GM19372 (cell line): ENCODE measurements around the gene TNKS2.
"Not testable (repeated sequence)": the region's sequence is repeated elsewhere in the genome, so short reads cannot be mapped to it uniquely, and the experiment has no call there.

Source experiments
- ATAC-seq: cut with Tn5 transposase; IDR thresholded peaks from one replicate; pipeline ENCODE4 v1.9.1; 2021; ENCODE audit warnings: mild to moderate bottlenecking, low read depth, moderate library complexity; ENCODE audit not compliant: unreplicated experiment

The TNKS2 gene

GRCh38 chr10:91864744-91865143, 66.5 kb downstream of the TNKS2 start:
- ATAC-seq = no peak

- ATAC-seq = no peak
Measured at GRCh38 chr10:91865562-91866081, 67.4 kb downstream of the TNKS2 start.

GRCh38 chr10:91875156-91875555, 76.9 kb downstream of the TNKS2 start:
- no peak for ATAC-seq

- no peak for ATAC-seq
Measured at GRCh38 chr10:91875779-91876178, 77.6 kb downstream of the TNKS2 start.

DNA sequence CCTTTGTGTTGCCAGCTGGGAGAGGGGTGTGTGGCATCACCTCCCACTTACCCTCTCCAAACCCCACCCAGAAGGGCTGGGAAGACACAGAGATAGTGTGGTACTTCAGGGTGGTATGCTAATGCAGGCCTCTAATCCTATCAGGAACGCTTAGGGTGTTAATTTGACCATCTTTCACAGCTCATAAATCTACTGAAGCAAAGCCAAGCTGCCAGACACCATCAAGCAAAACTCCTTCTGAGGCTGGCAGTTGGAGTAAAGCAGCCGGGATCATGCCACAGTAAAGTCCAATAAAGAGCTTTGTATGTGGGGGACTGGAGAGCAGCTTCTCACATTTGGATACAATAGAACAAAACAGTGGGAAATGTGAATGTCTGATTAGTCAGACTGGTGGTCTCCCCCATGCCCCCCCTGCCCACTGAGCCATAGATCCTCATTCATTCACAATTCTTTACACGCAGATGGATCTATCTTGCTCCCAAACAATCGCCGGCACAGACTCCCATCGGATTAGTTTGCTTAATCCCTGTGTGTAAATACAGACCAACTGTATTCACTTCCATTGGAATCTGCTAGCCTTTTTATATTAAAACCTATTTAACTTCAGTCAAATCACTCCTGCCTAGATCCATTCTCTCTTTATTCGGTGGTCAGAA, 81.4 kb downstream of the TNKS2 start:
- ATAC-seq = no peak

- ATAC-seq = no peak
Measured at GRCh38 chr10:91880310-91880709, 82.1 kb downstream of the TNKS2 start.

DNA sequence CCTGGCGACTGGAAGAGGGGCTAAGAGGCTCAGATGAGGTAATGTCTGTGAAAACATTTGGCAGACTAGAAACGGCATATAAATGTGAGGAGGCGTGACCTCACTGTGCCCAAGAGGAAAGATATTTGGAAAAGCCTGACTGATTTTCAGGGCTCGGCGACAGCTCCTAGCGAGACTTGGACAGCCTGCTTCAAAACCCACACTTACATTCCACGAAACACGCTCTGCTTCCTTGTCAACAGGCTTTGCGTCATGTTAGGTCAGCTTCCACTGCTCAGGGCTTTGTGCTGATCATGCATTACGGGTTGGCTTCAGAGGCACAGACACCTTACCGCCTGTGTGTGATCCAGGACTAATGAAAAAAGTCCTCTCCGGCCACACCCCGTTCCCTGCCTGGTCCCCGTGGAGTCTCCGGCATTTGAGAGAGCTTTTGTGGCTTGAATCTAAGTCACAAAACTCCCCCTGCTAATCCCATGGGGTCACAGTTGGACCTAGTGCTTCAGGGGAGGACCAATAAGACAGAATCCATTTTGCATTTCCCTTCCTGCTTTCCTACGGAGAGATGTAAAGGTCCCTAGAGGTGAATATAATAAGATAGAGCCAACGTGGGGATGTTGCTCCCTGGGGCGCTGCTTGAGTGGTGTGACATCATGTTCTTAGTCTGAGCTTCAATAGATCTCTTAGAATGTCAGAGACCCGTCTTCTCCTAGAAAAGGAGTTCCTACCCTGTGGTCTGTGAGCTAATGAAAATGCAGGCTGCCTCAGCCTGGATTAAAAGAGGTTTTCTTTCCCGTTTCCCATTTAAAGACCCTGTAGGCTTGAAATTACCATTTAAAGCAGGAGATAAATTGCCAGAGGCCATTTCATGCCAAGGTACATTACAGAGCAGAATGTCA, 85.6 kb downstream of the TNKS2 start:
- ATAC-seq = no peak

DNA sequence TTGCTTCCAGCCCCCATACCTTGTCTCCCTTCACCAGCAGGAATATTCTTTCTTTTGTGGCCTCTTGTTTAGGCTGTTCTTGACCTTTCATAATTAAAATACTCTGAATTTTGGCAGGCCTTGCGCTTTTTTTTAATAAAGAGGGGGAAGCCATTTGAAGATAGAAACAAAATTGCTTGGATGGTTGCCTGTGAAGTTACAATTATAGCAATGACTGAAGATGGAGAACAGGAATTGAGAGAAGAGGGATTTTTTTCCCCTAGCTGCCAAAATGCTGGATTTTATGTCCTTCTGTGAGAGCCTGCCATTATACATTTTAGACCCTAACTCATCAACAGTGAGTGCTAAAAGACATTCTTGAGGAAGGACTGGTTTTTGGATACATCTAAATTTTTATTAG, 86.3 kb downstream of the TNKS2 start:
- ATAC-seq = no peak

- ATAC-seq = no peak
Measured at GRCh38 chr10:91885362-91886079, 87.3 kb downstream of the TNKS2 start.

DNA sequence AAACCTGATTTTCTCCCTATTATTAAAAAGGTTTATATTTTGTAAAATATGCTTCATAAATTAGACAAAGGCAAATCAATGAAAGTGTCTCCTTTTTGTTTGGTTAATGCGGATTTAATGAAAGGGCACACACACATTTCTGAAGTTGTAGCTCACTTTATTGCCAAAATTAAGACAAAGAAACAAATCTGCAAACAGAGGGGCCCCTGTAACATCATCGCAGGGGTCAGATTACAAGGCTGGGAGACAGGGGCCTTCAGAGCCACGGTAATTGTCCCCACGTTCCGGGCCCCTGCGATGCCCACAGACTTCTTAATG, 88.7 kb downstream of the TNKS2 start:
- no peak for ATAC-seq

DNA sequence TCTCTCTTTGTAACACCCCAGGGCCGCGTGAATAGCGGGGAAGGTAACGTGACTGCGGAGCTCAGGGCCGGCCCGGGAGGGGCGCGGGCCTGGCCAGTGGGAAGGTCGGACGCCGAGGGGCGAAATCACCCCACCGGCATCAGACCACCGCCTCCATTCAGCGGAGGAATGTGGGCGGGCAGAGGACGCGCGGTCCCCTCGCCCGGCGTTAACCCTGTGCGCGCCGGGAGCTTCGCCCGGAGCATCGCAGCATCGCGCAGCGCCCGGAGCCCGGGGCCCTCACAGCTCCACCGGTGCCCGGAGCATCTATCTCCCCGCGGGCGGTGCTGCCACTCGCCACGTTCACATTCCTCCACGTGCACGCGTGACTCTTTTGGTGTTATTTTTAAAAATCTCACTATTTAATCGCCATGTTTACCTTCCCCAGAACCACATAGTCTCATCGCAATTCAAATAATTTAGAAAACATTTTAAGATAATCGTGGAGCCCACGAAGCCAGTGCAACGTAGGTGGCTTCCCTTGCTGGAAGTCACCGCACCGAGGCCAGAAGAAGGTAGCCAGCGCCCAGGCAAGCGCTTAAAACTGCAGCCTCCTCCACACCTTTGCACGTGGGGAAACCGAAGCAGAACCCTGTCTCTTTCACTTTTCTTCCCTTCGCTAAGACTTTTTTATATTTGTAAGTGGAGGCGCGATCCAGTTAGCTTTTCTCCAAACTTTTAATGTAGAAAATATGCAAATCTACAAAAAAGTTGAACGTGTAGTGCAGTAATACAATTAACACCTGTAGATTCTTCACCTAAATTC, 89.2 kb downstream of the TNKS2 start:
- no peak for ATAC-seq

- ATAC-seq = no peak
Measured at GRCh38 chr10:91891125-91892001, 93.1 kb downstream of the TNKS2 start.

DNA sequence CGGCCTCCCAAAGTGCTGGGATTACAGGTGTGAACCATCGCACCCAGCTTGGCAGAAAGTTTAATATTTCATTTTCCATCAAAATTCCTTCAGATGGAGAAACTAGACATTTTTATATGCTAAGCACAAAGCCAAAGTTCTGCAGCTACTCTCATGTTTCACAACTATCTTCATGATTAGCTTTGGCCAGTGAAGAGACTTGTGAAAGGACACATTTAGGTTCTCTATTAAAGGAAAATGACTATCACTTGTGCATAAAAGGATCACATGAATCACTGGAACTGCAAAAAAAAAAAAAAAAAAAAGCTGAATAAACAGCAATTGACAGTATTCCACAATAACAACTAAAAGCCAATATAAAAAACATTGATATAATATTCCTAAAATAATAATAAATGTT, 94.8 kb downstream of the TNKS2 start:
- ATAC-seq = no peak

DNA sequence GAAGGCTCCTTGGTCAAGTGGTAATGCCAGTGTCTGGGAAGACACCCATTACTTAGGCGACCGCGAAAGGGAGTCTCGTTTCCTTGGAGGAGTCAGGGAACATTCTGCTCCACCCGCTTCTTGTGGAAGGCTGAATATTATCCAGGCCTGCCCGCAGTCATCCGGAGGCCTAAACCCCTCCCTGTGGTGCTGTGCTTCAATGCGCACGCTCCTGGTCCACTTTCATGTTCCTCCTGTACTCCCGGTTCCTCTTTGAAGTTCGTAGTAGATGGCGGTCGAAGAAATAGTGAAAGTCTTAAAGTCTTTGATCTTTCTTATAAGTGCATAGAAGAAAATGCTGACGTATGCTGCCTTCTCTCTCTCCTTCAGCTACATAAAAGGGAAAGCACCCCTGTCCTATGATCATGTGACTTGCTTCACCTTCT, 96.0 kb downstream of the TNKS2 start:
- not testable (repeated sequence) for ATAC-seq

- no peak for ATAC-seq
Measured at GRCh38 chr10:91896212-91896756, 98.1 kb downstream of the TNKS2 start.

DNA sequence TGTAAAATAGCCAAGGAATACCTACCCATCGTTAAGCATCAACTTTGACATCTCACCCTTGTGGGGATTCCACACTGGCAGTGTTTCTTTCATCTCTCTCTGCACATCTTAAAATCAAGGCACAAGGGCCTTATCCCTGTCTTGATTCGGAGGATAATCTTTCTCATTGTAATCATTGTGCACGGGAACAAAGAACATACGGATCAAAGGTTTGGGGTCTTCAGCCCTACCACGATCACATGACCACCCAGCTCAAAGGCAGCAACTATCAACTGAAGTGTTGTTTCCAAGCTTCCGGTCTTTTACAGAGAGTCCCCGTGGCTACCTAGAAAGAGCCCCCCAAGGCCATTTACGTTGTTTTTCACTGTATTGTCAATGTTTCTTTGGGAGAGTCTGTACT, 99.2 kb downstream of the TNKS2 start:
- no peak for ATAC-seq

GRCh38 chr10:91901784-91902677, 103.8 kb downstream of the TNKS2 start:
- no peak for ATAC-seq

DNA sequence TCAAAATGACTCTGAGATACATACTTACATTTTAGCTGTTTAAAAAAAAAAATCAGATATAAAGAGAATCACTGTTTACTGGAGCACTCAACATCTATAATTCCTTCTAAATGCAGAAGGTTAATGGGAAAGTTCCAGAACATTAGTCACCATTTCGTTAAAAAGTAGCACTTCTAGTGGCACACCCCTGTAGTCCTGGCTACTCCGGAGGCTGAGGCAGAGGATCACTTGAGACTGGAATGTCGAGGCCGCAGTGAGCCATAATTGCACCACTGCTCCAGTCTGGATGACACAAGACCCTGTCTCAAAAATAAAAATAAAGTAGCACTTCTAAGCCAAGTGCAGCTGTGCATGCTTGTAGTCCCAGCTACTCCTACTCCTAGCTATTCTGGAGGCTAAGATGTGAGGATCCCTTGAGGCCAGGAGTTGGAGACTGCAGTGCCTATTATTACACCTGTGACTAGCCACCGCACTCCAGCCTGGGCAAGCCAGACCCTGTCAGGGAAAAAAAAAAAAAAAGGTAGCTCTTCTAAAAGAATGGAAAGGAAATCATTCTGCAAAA, 108.9 kb downstream of the TNKS2 start:
- no peak for ATAC-seq
